GM18867 (cell line): ENCODE measurements around the gene WRNIP1.

Experiments
- ATAC-seq: cut with Tn5 transposase; IDR thresholded peaks from one replicate; pipeline ENCODE4 v1.9.1; 2021; ENCODE audit warnings: mild to moderate bottlenecking, moderate library complexity; ENCODE audit not compliant: unreplicated experiment

Gene WRNIP1

DNA sequence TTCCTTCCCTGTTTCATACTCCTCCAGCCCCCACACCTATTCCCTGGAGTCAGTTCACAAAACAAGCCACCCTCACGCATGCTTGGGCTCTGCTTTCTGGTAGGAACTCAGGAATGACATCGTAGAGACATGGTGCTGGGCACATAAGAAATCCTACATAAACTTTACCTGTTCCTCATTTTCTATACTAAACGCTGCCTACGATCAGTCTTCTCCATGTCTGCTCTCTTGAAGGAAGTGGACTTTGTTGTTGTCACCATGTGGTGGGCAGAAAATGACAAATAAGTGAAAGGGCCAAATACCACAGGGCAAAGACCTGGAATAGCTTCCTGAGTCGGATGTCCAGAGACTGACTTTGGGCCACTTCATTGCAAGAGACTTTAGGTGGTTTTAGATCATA lies 24.6 kb upstream of the WRNIP1 start:
- ATAC-seq, result no peak

DNA sequence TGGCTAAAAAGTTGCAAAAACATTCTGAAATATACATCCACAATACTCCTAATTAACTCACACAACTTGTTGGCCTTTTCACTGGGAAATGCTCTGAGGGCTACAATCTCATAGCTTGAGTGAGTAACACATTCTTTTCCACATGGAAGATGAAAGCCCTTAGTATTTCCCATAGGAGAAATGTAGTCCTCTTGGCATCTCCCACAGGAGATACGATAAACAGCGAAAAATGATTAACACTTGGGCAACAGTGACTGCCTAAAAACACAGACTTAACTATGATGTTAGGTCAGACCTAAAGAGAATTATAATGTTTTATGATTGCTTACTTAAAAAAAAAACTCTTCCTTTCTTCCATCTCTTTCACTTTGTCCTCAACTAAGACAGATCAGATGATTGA lies 23.4 kb upstream of the WRNIP1 start:
- ATAC-seq, result no peak

DNA sequence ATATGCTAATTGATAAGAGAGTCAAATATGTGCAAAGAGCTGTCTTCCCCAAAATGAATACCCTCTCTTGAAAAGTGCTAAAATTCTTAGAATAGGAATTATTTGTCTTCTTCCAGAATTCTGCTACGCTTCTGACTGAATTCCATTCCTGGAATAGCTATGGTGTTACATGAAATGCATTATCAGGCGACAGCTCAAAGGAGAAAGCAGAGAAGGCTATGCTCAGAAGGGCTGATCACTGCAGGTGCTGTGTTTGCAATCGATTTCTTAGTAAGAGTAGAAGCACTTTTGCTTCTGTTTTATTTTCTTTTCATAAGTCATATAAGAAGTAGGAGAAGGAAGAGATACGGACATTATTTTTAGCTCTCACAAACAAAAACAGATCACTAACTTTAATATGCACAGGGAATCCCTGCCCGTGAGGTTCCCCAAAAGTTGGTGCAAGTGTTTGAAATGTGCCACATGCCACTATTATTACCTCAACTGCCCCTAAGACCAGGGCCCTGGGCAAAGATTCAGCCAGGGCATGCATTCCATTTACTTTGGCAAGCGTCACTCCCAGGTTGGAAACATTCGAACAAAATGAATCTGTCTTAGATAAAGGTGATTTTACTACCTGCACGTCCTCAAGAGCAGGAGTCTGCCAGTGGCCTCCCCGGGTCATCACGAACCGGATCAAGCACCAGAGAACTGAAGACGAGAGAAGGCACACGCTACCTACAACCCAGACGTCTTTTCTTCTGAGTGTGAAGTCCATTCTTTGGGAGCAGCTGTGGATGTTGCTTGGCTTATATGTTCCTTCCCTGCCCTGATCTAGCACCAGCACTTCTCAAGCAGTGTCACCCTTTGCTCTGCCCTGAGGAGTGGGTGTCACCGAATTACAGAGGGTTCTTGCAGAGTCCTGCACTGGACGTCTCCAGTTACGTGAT lies 21.6 kb upstream of the WRNIP1 start:
- no peak for ATAC-seq

DNA sequence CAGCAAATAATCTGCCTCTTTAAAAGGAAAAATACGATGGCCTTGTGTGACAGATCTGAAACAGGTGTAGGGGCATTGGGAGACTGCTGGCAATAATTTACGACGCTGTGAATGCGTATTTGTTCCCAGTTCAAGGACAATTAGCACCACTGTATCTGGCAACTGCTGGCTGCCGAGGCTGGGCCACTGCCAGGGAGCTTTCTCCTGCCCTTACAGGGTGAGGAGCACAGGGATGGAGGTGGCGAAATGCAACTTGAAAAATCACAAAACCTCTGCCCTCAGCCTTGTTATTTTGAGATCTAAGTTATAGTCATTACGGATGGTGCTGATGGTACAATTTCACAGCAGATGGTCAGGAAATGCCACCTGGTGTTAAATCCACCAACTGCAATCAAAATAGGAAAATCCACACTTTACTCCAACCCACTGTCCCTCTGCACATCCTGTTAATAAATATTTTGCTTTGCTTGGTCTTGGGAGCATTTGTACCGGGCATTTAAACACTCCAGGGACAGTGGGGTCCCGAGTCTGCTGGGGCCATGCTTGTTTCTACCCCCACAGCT lies 20.9 kb upstream of the WRNIP1 start:
- no peak for ATAC-seq

DNA sequence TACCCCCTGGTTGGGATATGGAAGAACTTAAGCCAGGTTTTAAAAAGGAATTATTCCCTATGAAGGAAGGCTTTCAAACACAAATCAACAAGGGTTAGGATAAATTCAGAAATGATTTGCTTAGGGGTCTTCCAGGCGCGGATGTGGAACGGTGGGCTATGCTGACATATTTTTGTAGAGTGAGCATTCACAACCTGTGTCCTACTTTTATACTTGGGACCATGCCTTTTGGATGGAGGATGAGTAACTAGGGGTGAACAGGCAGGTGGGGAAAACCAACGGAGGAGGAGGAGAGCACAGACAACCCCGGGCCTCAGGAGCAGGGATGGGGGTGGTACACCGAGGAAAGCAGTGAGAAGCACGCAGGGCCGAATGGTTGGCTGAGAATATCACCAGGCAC lies 20.4 kb upstream of the WRNIP1 start:
- ATAC-seq, result no peak

DNA sequence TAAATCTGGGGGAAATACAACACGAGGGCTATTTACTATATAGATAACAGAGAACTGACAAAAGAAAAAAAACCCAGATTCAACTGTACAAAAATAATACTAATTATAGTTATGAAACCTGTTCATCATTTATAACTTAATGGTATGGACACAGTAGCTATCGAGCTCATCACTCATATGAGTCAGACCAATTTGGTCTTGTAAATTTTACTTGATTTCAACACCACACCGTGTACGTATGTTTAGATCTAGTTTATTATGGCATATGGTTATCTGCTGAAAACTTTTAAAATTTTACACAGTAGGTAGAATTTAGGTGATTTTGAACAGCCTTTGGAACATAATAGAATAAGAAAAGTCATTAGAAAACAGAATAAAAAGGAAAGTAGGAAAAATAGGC lies 19.9 kb upstream of the WRNIP1 start:
- no peak for ATAC-seq

DNA sequence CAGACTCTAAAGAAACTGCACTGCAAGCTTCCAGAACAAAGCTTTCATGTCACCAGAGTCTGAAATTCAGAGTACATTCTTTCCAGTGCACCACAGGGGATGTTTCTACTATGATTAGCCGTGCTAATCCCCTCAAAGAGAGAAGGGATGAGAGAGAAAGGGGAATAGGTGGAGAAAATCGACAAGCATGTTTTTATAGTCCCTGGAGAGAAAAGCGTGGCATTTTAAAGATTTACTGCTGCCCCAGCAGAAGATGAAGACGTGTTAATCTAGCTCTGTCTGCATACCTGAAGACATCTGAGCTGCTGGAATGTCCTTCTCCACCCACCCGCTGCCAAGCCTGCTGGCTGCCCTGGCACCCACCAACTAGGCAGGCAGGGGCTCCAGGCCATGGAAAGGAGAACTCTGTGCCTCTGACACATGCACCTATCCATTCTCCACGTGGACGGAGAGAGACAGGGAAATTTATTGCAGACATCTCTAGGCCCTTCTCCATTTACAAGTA lies 18.6 kb upstream of the WRNIP1 start:
- ATAC-seq, result no peak

DNA sequence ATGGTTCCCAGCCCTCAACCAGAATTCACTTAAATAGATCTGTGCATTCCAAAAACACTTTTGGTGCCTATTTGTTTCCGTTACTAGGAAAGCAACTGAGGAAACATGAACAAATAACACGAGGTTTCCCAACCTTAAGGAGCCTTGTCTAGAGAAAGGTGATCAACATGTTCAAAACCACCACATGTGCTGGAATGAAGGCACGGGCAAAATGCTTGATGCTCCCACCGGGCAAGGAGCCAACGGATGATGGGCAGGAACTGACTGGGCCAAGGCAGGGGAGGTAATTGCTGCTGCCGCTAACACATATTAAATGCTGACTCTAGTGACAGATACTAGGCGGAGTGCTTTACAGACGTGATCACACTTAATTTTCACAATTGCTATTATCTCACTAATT lies 17.0 kb upstream of the WRNIP1 start:
- ATAC-seq, result no peak

DNA sequence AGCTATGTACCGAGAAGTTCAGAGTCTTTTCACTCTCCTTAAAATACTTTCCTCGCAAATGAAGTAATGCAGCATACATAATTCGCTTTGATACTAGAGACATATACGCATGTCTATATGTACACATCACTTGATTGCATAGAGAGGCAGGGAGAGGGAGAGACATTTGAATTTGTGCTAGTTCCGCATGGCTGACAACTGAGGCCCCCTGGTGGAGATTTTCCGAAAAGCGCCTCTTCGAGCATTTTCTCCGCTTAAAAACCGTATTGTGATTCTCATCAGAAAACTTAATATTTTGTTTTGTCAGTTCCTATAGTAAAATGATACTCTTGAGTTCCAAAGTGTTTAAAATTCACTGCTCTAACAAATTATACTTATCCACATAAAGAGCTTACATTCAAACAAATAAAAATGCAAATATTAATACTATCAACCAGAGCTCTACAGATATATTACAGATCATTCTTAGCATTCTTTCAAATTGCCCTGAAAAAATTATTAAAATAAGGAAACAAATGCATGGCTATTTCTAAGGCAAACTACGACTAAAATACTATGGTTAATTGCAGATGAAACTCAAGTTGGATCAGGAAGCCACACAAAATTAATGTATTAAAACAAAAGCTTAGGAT lies 15.1 kb upstream of the WRNIP1 start:
- ATAC-seq, result no peak

DNA sequence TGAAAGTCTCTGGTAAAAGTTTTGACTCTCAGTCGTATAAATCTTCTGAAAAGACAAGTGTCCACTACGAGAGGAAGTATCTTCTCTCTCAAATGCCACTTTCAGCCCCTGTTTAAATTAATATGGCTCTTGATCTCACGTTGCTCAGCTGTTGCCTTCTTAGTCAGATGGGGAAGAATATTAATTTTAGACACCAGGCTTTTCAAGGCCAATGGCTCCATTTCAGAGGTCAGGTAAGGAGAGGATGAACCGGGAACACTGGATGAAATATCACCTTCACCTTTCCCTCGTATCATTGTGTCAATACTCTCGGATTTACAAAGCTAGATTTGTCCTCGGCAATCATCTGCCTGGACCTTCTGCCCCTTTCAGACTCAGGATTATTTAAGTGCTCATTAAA lies 14.4 kb upstream of the WRNIP1 start, which contains the start of gene MYLK4:
TSS of gene MYLK4 (minus strand) at position 91 of the 400 bp plus-strand sequence. CDS start 1,628 bp downstream, outside the sequence.
- no peak for ATAC-seq

DNA sequence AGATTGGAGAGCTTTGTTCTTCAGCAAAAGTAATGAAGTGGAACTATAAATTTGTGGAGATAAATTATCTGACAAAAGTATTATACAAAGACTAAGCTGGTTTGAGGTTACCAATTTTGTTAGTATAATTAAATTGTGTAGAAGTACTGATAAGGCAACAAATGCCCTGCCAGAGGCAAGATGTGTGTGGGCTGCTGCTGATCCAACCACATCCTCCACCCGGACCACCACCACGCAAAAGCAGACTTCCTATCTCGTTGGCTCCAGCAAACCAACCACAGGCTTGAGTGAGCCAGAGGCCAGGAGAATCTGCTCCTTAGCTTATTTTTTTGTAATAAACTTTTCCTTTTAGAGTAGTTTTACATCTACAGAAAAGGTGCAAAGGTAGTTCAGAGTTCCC lies 13.3 kb upstream of the WRNIP1 start:
- ATAC-seq, result no peak

DNA sequence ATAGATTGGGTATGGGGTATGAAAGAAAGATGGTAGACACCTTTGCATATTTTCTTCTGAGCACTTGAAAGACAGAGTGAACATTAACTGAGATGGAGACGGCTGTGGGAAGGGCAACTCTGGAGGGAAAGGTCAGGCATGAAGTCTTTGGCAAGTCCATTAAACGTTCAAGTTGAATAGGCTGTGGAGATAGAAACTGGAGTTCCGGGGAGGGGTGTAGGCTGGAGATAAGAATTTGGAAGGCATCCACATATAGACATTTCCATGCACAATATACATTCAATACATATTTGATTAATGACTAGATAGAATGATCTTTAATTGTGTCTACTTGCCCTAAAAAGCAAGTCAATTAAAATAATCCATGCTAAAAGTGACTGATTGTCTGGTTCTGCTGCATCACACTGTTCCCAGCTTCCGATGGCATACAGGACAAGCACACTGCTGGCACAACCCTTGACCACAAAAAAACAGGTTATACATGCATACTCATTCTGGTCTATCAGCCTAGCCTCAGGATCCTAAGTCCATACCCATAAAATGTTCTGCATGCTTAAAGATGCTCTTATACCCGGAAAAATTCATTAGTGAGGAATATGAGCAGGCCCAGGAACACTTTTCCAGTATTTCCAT lies 12.6 kb upstream of the WRNIP1 start:
- no peak for ATAC-seq

DNA sequence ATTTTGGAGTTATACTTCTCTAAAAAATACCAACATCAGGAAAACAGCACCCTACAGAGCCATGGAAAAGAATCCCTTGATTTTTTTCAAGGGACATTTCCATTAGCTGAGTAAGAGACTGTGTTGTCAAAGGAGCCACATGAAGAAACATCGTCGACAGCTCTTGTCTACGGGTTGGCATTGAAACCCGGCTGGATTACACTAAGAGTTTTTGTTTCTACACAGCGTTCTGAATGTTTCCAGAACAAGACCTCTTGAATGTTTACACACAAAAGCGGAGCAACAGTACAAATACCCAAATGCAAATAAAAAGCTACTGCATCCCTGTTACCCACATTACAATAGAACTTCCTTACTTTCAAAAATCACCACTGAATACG lies 12.1 kb upstream of the WRNIP1 start:
- no peak for ATAC-seq

DNA sequence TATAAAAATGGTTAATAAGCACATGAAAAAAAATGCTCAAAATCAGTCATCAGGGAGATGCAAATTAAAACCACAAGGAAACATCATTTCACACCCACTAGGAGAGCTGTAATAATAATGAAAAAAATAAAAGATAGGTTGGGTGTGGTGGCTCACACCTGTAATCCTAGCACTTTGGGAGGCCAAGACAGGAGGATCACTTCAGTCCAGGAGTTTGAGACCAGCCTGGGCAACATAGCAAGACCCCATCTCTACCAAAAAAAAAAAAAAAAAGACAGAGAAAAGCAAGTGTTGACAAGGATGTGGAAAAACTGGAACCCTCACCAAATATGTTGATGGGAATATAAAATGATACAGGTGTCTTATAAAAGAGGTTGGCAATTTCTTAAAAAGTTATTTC lies 11.4 kb upstream of the WRNIP1 start:
- ATAC-seq, result no peak

DNA sequence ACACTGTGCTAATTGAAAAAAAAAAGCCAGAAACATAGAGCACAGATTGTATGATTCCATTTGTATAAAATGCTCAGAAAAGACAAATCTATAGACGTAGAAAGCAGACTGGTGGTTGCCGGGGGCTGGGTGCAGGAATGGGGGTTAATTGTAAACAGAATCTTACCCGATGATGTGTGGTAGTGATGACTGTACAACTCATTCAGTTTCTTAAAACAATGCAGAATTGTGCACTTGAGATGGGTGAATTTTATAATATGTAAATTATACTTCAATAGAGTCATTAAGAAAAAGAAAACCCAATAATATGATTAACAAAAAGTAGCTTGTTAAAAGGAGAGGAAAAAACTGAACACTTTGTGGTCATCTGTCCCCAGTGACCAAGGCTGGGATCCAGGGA lies 10.8 kb upstream of the WRNIP1 start:
- no peak for ATAC-seq

DNA sequence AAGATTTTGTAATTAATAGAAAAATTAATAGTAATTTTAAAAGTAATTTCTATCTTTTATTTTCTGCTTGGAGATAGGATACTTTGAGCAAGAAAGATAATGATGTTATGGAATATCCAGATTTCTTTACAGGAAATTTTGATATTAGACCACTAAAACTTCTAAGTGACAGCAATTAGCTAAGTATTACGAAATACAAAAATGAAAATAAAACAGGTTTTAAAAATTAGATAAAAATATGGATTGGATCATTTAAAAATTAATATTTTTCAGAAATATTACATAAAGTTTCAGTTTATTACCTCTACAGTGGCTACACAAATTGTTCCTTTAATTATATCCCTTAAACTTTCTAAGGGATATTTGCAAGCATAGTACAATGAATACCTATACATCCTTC lies 10.3 kb upstream of the WRNIP1 start:
- ATAC-seq, result no peak

DNA sequence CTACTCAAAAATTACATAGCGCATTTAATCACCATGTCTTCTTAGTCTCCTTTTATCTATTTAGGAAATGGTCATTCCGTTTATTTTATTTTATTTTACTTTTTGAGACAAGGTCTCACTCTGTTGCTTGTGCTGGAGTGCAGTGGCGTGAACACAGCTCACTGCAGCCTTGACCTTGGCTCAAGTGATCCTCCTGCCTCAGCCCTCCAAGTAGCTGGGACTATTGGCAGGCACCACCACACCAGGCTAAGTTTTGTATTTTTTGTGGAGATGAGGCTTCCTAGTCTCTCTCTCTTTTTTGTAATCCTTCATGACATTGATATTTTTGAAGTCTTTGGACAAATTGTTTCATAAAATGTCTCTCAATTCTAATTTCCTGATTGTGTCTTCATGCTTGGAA lies 9.7 kb upstream of the WRNIP1 start:
- ATAC-seq, result no peak

DNA sequence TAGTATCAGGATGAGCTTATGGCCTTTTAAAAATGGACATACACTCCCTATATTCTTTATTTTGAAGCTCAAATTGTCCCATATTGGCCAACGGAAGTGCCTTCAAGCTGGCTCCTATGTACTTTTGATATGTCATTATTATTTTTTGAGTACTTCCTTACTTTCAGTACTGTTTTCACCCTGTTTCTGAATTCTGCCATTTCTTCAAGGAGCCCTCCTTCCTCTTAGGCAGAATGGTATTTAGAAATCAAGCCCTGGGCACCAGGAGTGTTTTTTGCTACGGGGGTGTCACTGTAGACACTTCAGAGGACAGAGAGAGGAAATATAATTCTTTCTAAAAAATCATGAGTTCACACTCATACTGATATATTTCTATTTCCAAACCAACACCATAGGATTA lies 9.0 kb upstream of the WRNIP1 start:
- ATAC-seq, result no peak

DNA sequence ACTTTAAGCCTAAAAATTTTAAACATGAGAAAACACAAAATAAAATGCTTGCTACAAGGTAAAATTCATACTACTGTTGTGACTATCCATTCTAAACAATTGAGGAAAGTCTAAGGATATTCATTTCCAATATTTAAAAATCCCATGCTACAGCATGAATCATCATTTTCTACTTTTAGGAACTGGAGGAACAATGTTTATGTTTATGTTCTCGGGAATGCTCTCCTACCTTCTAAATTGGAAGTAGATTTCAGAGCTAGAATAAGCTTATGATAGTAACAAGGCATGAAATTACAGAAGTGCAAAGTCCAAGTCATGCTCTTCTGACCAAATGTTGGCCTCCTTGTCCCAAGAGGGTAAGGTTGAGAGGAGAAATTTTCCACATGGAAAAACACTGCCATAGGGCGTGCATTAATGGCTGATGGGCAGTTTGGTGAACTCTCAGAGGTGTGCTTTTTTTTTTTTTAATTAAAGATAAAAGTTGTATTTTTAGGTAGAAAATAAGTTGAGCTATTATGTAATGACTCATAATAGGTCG lies 8.4 kb upstream of the WRNIP1 start:
- ATAC-seq, result no peak

DNA sequence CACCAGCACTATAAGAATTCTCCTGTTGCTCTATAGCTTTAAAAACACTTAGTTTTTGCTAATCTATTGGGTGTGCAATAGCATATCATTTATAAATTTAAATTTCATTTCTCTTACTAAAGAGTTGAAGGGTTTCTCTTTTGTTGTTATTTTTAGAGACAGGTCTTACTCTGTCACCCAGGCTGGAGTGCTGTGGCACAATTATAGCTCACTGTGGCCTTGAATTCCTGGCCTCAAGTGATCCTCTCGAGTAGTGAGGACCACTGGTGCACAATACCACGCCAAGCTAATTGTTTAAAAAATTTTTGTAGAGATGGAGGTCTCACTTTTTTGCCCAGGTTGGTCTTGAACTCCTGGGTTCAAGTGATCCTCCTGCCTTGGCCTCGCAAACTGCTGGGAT lies 6.2 kb upstream of the WRNIP1 start:
- ATAC-seq, result no peak
